Stimulated activated CD8-positive, alpha-beta memory T cell treated with anti-CD3 and anti-CD28 coated beads, Interleukin-7, amount 100 ng/mL, for 4 hours (primary cell): ENCODE measurements around the gene ZDHHC17.

Experiments
- DNase-seq, 2 donors: peaks; one replicate each; pipeline ENCODE4 v3.0.0-alpha.2; 2020; ENCODE audit warnings: low read depth in 2 of 2

The ZDHHC17 gene

GRCh38 chr12:76878099-76878898 is 114.4 kb downstream of the ZDHHC17 start:
- DNase-seq, result no peak

DNA sequence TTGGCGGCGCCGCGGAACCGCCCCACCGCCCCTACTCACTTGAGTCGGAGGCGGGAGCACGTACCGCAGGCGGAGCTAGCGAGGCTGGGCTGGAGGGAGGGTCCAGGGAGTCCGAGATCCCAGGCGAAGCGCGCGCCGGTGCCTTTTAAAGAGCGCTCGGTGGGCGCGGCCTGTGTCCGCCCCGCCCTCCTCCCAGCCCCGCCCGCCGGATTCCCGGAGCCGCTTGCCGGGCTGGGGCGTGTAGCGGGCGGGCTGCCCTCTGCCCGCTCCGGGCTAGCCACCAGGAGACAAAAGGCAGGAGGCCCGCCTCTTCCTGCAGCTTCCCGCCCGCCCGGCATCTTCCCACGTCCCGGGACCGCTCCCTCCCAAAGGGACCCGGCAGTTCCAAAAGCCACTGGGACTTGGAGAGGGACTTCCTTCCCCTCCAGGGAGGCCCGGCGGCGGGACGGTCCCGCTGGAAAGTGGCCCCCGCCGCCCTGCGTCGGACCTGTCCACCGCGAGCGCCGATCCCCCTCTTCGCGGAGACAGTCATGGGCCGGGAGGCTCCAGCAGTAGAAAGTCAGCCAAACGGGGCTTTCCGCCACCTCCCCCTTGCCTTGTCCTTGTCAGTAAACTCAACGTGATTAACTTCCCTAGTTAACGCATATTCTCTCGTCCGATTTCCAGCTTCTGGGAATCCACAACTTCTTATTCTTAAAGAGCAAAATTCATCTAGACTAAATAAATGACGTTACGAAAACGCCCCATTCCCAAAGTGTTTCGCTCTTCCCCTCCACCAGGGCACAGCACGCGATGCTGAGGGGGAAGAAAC is 115.2 kb downstream of the ZDHHC17 start, which contains the start of gene CSRP2:
CSRP2 (minus strand) TSS at position 121 of the 811 bp plus-strand sequence. CDS start 12,759 bp downstream, outside the sequence.
- DNase-seq, result peak; percentile 4 to 51

- DNase-seq, result no peak
Measured at GRCh38 chr12:76879710-76880518, 116.0 kb downstream of the ZDHHC17 start.

GRCh38 chr12:76880519-76881023 is 116.7 kb downstream of the ZDHHC17 start:
- no peak for DNase-seq

- DNase-seq, result no peak
Measured at GRCh38 chr12:76881142-76881541, 117.2 kb downstream of the ZDHHC17 start.

DNA sequence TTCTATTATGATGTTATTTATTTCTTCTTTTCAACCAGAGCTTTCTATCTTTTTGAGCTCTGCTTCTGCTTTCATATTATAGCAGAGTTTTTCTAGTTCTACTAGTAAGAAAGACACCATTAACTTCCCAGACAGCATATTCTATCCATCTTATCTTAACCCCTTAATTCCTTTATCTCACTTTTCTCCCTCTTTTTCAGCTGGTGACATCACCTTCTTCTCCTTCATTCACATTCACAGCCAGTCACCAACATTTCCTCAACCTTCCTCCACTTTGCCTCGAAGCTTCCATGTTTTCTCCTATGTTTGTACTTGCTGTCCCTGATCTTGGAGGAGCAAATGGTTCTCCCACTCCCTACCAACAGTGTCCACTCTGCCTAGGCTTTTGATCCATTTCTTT is 118.5 kb downstream of the ZDHHC17 start:
- DNase-seq, result no peak

GRCh38 chr12:76883151-76883550 is 119.2 kb downstream of the ZDHHC17 start:
- no peak for DNase-seq

- DNase-seq, result no peak
Measured at GRCh38 chr12:76883811-76884210, 119.9 kb downstream of the ZDHHC17 start.

DNA sequence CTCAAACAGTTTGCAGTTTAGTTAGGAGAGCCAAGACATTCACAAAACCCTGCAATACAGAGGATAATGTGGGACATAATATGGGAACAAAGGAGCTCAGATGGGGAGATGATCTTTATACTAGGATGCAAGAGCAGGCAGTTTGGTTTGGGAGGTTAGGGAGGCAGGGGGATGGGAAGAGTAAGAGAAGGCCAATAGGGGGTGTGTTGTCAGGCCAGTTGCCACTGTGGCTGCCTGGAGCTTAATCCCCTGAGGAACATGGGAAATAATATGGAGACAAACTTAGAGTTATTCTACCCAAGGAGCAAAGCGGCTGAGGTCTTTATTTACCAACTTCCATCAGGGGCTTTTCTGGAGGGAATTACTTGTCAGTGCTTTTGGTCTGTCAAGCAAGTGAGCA is 124.9 kb downstream of the ZDHHC17 start:
- no peak for DNase-seq

GRCh38 chr12:76890151-76891143 is 126.5 kb downstream of the ZDHHC17 start:
- DNase-seq, result peak; percentile 43 to 48

- no peak for DNase-seq
Measured at GRCh38 chr12:76891609-76892008, 127.7 kb downstream of the ZDHHC17 start.

DNA sequence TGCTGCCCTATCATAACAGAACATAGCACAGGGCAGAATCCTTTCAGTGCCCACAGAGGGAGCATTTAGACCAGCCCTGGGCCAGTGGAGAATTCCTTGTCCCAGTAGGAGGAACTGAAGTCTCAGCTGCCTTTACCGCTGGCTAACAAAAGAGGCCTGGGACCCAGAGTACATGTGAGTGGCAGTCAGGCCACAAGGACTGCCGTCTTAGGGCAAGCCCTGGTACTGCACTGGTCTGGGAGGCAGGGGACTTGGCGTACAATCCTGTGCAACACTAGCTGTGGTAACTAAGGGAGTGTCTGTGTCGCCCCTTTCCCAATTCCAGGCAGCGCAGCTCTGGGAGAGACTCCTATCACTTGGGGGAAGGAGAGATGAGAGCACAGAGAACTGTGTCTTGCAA is 131.9 kb downstream of the ZDHHC17 start:
- DNase-seq, result no peak

GRCh38 chr12:76896274-76896673 is 132.4 kb downstream of the ZDHHC17 start:
- no peak for DNase-seq

DNA sequence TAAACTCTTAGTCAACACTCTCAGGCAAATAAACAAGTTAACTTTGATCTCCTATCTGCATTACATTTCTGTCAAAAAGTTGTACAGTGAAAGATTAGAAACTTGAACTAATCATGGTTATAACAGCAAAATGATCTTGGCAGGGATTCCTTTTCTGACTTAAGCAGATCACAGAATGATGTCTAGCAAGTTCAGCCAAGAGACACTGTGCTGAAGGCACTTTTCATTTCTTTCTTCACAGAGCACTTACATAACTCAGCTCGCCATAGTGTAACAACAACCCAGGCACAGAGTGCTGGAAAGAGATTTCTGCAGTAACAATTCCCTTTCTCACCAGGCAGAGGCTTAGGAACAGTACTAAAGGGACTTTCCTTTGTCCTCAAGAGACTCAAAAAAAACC is 134.5 kb downstream of the ZDHHC17 start:
- no peak for DNase-seq

- no peak for DNase-seq
Measured at GRCh38 chr12:76899522-76899921, 135.6 kb downstream of the ZDHHC17 start.

DNA sequence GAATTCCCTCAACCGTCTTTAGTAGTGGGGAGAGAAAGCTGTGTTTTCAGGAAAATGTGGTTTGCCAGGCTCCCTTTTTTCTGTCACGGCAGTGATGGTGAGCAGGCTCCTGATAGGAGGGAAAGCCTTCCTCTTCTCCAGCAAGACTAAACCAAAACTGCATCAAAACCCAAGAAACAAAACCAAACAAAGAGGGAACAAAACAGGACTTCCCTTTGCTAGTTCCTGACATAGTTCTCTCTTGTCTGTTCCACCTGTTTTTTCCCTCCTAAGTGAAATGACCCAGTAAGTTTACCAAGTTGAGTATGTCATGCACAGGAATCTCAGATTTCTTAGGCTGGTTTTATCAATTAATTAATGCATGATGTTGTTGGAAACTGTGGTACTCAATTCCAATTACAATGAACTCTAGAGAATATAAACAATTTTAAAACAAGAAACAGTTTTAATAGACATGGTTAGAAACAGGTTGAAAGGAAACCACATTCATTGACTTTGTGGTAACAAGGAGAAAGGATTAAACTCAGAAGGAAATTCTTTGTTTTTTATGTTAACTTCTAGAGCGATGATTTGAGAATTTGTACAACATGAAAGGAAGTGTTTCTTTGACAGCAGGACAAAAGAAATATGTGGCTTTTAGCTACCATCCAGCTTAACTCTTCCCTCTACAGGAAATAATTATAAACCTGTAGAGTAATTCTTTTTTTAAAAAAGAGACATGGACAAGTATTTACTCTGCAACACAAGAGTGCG is 137.9 kb downstream of the ZDHHC17 start:
- no peak for DNase-seq
